SK-N-SH treated with all-trans-retinoic acid at 6 μM for 48 hours (cell line): ENCODE measurements around the gene ZNF148.

Experiments
- CREB5 ChIP-seq: fragments of 250-450 bp; sonication (Bioruptor Pico); IDR thresholded peaks from 2 replicates; pipeline ENCODE4 v1.5.1; 2020; ENCODE audit warnings: low read depth, mild to moderate bottlenecking, moderate library complexity
- ESRRG ChIP-seq: fragments of 250-450 bp; sonication (Bioruptor Pico); IDR thresholded peaks from 2 replicates; pipeline ENCODE4 v1.6.1; 2021; ENCODE audit warnings: mild to moderate bottlenecking
- ISL1 ChIP-seq: fragments of 250-450 bp; sonication (Bioruptor Pico); IDR thresholded peaks from 2 replicates; pipeline ENCODE4 v2.1.2; 2022; ENCODE audit warnings: mild to moderate bottlenecking, moderate library complexity
- PATZ1 ChIP-seq: fragments of 250-450 bp; sonication (Bioruptor Pico); IDR thresholded peaks from 2 replicates; pipeline ENCODE4 v1.8.0; 2020; ENCODE audit warnings: mild to moderate bottlenecking, moderate library complexity, borderline replicate concordance
- POU6F1 ChIP-seq: fragments of 250-450 bp; sonication (Bioruptor Pico); IDR thresholded peaks from 2 replicates; pipeline ENCODE4 v1.8.0; 2021; ENCODE audit warnings: low read depth, mild to moderate bottlenecking, moderate library complexity, borderline replicate concordance
- PPARA ChIP-seq: fragments of 250-450 bp; sonication (Bioruptor Pico); IDR thresholded peaks from 2 replicates; pipeline ENCODE4 v1.5.0; 2020; ENCODE audit warnings: mild to moderate bottlenecking, borderline replicate concordance
- RARB ChIP-seq: fragments of 250-450 bp; sonication (Bioruptor Pico); IDR thresholded peaks from 2 replicates; pipeline ENCODE4 v1.8.0; 2021; ENCODE audit warnings: mild to moderate bottlenecking, moderate library complexity
- SNAI2 ChIP-seq: fragments of 250-450 bp; sonication (Bioruptor Pico); IDR thresholded peaks from 2 replicates; pipeline ENCODE4 v1.5.0; 2020; ENCODE audit warnings: mild to moderate bottlenecking, moderate library complexity
- ZC3H10 ChIP-seq: fragments of 250-450 bp; sonication (Bioruptor Pico); IDR thresholded peaks from 2 replicates; pipeline ENCODE4 v1.5.1; 2021; ENCODE audit warnings: mild to moderate bottlenecking, moderate library complexity
- ZFP3 ChIP-seq: fragments of 250-450 bp; sonication (Bioruptor Pico); IDR thresholded peaks from 2 replicates; pipeline ENCODE4 v1.5.0; 2020; ENCODE audit warnings: mild to moderate bottlenecking, moderate library complexity
- ZFP30 ChIP-seq: fragments of 450-650 bp; formaldehyde crosslinking; IDR thresholded peaks from 2 replicates; pipeline ENCODE4 v1.5.0; 2022; ENCODE audit warnings: mild to moderate bottlenecking, moderate library complexity
- ZNF8 ChIP-seq: fragments of 450-650 bp; formaldehyde crosslinking; IDR thresholded peaks from 2 replicates; pipeline ENCODE4 v1.5.0; 2020; ENCODE audit warnings: mild to moderate bottlenecking, moderate library complexity

GRCh38 chr3:125318167-125318865 lies 56.8 kb downstream of the ZNF148 start:
- TF ChIP-seq ZC3H10 (no peak), RARB (CRISPR knock-in tag) (no peak), POU6F1 (no peak), CREB5 (CRISPR knock-in tag) (no peak), PPARA (CRISPR knock-in tag) (no peak), ZFP30 (CRISPR knock-in tag) (no peak), ZFP3 (CRISPR knock-in tag) (no peak), ZNF8 (CRISPR knock-in tag) (no peak), ISL1 (CRISPR knock-in tag) (no peak), ESRRG (CRISPR knock-in tag) (no peak), PATZ1 (no peak), SNAI2 (CRISPR knock-in tag) (no peak)
